ENCODE measurements around the gene SERTAD3.

Gene SERTAD3

DNA sequence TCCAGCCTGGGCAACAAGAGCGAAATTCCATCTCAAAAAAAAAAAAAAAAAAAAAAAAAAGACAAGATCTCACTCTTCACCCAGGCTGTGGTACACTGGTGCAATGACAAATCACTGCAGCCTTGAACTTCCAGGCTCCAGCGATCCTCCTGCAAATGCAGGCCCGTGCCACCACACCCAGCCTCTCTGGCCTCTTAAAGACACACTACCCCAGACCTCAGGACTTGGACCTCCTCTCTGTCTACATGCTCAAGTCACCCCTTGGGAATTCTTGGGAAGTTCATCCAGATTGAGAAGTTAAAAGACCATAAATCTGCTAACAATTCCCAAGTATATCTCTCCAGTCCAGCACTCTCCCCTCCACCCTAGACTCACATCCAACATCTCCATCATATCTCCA is 43.6 kb downstream of the SERTAD3 start:
- H3K36me3 ChIP-seq (ENCODE audit: insufficient read depth, low read length), result no peaks in the 10 kb centered on the region
- no peak overlapping the region for H3K27ac ChIP-seq (ENCODE audit: low read length)
- H3K4me1 ChIP-seq (ENCODE audit: insufficient read depth, low read length), result peaks cover 20% of the 10 kb centered on the region
- no peaks in the 10 kb centered on the region for H3K79me2 ChIP-seq (ENCODE audit: insufficient read depth, low read length)
- H4K20me1 ChIP-seq (ENCODE audit: insufficient read depth, low read length), result no peaks in the 10 kb centered on the region
- no peaks in the 10 kb centered on the region for H3K9me3 ChIP-seq (ENCODE audit: insufficient read depth, low read length, severe bottlenecking)
- ATAC-seq (ENCODE audit: insufficient read depth, low read depth) (no peak), DNase-seq (no peak)
- no peaks in the 10 kb centered on the region for H3K27me3 ChIP-seq (ENCODE audit: insufficient read depth, low read length, poor library complexity)
- no peak overlapping the region for H2AFZ ChIP-seq (ENCODE audit: low read depth, low read length)
- TF ChIP-seq, protein P1, sequence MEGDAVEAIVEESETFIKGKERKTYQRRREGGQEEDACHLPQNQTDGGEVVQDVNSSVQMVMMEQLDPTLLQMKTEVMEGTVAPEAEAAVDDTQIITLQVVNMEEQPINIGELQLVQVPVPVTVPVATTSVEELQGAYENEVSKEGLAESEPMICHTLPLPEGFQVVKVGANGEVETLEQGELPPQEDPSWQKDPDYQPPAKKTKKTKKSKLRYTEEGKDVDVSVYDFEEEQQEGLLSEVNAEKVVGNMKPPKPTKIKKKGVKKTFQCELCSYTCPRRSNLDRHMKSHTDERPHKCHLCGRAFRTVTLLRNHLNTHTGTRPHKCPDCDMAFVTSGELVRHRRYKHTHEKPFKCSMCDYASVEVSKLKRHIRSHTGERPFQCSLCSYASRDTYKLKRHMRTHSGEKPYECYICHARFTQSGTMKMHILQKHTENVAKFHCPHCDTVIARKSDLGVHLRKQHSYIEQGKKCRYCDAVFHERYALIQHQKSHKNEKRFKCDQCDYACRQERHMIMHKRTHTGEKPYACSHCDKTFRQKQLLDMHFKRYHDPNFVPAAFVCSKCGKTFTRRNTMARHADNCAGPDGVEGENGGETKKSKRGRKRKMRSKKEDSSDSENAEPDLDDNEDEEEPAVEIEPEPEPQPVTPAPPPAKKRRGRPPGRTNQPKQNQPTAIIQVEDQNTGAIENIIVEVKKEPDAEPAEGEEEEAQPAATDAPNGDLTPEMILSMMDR (IDR thresholded peaks at IDR 0.05; ENCODE audit: borderline replicate concordance, extremely low read depth, low read length, poor library complexity, severe bottlenecking), result no peak
- TF ChIP-seq EZH2 (IDR thresholded peaks at IDR 0.05; ENCODE audit: borderline replicate concordance, low read depth, low read length, severe bottlenecking), result no peak
- H3K4me2 ChIP-seq (ENCODE audit: insufficient read depth, low read length), result no peak overlapping the region
- H3K4me3 ChIP-seq (ENCODE audit: low read depth in 1 of 2, low read length in 2 of 2), result no peak overlapping the region
- no peak overlapping the region for H3K9ac ChIP-seq (ENCODE audit: low read depth, low read length)

DNA sequence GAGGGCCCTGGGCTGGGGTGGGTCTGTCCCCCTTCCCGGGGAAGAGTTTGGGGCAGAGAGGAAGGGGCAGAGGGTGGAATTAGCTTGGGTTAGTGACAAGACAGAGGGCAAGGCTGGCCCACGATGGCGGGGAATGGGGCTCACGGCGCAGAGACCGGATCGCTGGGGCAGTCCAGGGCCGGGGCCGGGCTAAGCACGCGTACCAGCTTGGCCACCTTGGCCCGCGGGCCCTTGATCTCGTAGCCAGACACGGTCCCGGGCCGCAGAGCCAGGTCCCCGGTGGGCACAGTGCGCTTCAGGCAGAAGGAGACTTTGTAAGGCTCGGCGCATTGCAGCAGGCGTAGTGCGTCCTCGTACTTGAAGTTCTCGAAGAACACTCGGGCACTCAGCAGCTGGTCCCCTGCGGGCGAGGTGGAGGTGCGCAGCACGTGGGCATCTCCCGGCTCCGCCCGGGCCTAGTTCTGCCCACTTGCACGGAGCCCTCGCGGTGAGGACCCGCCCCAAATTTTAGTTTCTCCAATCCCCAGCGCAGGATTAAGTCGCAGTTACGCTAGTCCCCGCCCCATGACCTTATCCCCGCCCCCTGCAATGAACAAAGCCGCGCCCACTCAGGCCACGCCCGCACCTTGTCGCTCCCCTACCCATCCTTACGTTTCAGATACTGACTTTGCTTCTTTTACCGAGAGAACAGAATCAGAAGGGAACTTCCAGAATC is 45.6 kb downstream of the SERTAD3 start:
- Histone ChIP-seq H3K4me2 (ENCODE audit: insufficient read depth, low read length) (no peak overlapping the region), H3K27ac (ENCODE audit: low read length) (no peak overlapping the region), H3K79me2 (ENCODE audit: insufficient read depth, low read length) (no peaks in the 10 kb centered on the region), H3K9me3 (ENCODE audit: insufficient read depth, low read length, severe bottlenecking) (no peaks in the 10 kb centered on the region), H3K27me3 (ENCODE audit: insufficient read depth, low read length, poor library complexity) (no peaks in the 10 kb centered on the region), H3K9ac (ENCODE audit: low read depth, low read length) (no peak overlapping the region), H3K4me3 (ENCODE audit: low read depth in 1 of 2, low read length in 2 of 2) (no peak overlapping the region), H3K4me1 (ENCODE audit: insufficient read depth, low read length) (peaks cover 7% of the 10 kb centered on the region), H4K20me1 (ENCODE audit: insufficient read depth, low read length) (no peaks in the 10 kb centered on the region), H3K36me3 (ENCODE audit: insufficient read depth, low read length) (no peaks in the 10 kb centered on the region), H2AFZ (ENCODE audit: low read depth, low read length) (no peak overlapping the region)
- DNase-seq (no peak), ATAC-seq (ENCODE audit: insufficient read depth, low read depth) (no peak)
- TF ChIP-seq, protein P1 (IDR thresholded peaks at IDR 0.05; ENCODE audit: borderline replicate concordance, extremely low read depth, low read length, poor library complexity, severe bottlenecking), result no peak
- no peak for TF ChIP-seq EZH2 (IDR thresholded peaks at IDR 0.05; ENCODE audit: borderline replicate concordance, low read depth, low read length, severe bottlenecking)

GRCh38 chr19:40397568-40397906 is 46.6 kb downstream of the SERTAD3 start:
- Histone ChIP-seq H3K27me3 (ENCODE audit: insufficient read depth, low read length, poor library complexity) (no peaks in the 10 kb centered on the region), H3K4me3 (ENCODE audit: low read depth in 1 of 2, low read length in 2 of 2) (no peak overlapping the region), H4K20me1 (ENCODE audit: insufficient read depth, low read length) (no peaks in the 10 kb centered on the region), H2AFZ (ENCODE audit: low read depth, low read length) (no peak overlapping the region), H3K79me2 (ENCODE audit: insufficient read depth, low read length) (no peaks in the 10 kb centered on the region), H3K9ac (ENCODE audit: low read depth, low read length) (no peak overlapping the region), H3K27ac (ENCODE audit: low read length) (no peak overlapping the region), H3K4me2 (ENCODE audit: insufficient read depth, low read length) (no peak overlapping the region), H3K4me1 (ENCODE audit: insufficient read depth, low read length) (no peaks in the 10 kb centered on the region), H3K36me3 (ENCODE audit: insufficient read depth, low read length) (no peaks in the 10 kb centered on the region), H3K9me3 (ENCODE audit: insufficient read depth, low read length, severe bottlenecking) (no peaks in the 10 kb centered on the region)
- no peak for ATAC-seq (ENCODE audit: insufficient read depth, low read depth)
- TF ChIP-seq EZH2 (IDR thresholded peaks at IDR 0.05; ENCODE audit: borderline replicate concordance, low read depth, low read length, severe bottlenecking), result no peak
- TF ChIP-seq, protein P1 (IDR thresholded peaks at IDR 0.05; ENCODE audit: borderline replicate concordance, extremely low read depth, low read length, poor library complexity, severe bottlenecking), result no peak
- no peak for DNase-seq
